CD14-positive monocyte (primary cell): ENCODE results near the gene RTN4R. TPM values are rescaled to one million over a fixed set of nuclear protein-coding genes. Genes with fewer than 3 reads are reported as not detected.
A peak's percentile ranks its signal among the peaks of the same experiment; 100 is the strongest.
"Not testable (repeated sequence)": the region's sequence is repeated elsewhere in the genome, so short reads cannot be mapped to it uniquely, and the experiment has no call there.

ENCODE experiments used
- DNase-seq, 3 donors: peaks; one replicate each; pipeline ENCODE4 v3.0.0-alpha.2; 2011 to 2022
- H2AFZ ChIP-seq: 2 replicates; pipeline ENCODE4 v1.6.0; 2012; ENCODE audit warnings: mild to moderate bottlenecking, low read depth, low read length, inconsistent platforms; ENCODE audit not compliant: insufficient read depth, poor library complexity, severe bottlenecking
- H3K27ac ChIP-seq, 2 donors: 1 replicate in 1 of 2; 2 replicates in 1 of 2; pipeline ENCODE4 v1.5.1; 2012 to 2013; ENCODE audit warnings: low read length in 2 of 2, control low read depth in 1 of 2, inconsistent platforms in 1 of 2, low read depth in 1 of 2, mild to moderate bottlenecking in 1 of 2
- H3K27me3 ChIP-seq, 2 donors: one replicate each; pipeline versions ENCODE4 v1.6.0 to v1.6.1; 2011 to 2013; ENCODE audit warnings: low read length in 2 of 2; ENCODE audit not compliant: control insufficient read depth in 2 of 2, insufficient read depth in 2 of 2
- H3K36me3 ChIP-seq, 2 donors: replicated peaks in 1 of 2; 1 replicate in 1 of 2; 2 replicates in 1 of 2; pipeline versions ENCODE4 v1.5.1 to v1.6.1; 2012 to 2013; ENCODE audit warnings: low read length in 2 of 2, control low read depth in 1 of 2, inconsistent platforms in 1 of 2, mild to moderate bottlenecking in 1 of 2; ENCODE audit not compliant: insufficient read depth in 2 of 2, control insufficient read depth in 1 of 2
- H3K4me1 ChIP-seq, 2 donors: 1 replicate in 1 of 2; 2 replicates in 1 of 2; pipeline versions ENCODE4 v1.5.1 to v1.6.1; 2012 to 2013; ENCODE audit warnings: low read length in 2 of 2, control low read depth in 1 of 2, inconsistent platforms in 1 of 2, mild to moderate bottlenecking in 1 of 2, moderate library complexity in 1 of 2; ENCODE audit not compliant: insufficient read depth in 2 of 2, control insufficient read depth in 1 of 2
- H3K4me2 ChIP-seq: replicated peaks from 2 replicates; pipeline ENCODE3; 2012; ENCODE audit warnings: low read length, moderate library complexity, mild to moderate bottlenecking; ENCODE audit not compliant: poor library complexity, severe bottlenecking; ENCODE audit errors: extremely low read depth
- H3K4me3 ChIP-seq, 3 experiments: fragments of 200-600 bp in 1 of 3; sonication (generic) in 1 of 3; replicated peaks in 1 of 3; 1 replicate in 2 of 3; 2 replicates in 1 of 3; pipeline ENCODE4 v1.5.1; 2011 to 2013; ENCODE audit warnings: low read length in 3 of 3, mild to moderate bottlenecking in 3 of 3, control low read depth in 2 of 3, low read depth in 2 of 3, inconsistent platforms in 1 of 3, moderate library complexity in 1 of 3
- H3K79me2 ChIP-seq: 2 replicates; pipeline ENCODE4 v1.6.0; 2012; ENCODE audit warnings: mild to moderate bottlenecking, control low read depth, inconsistent platforms, low read length, moderate library complexity; ENCODE audit not compliant: insufficient read depth
- H3K9ac ChIP-seq: 2 replicates; pipeline ENCODE4 v1.6.0; 2017; ENCODE audit warnings: low read length, mild to moderate bottlenecking; ENCODE audit not compliant: insufficient read depth, poor library complexity, severe bottlenecking
- H3K9me3 ChIP-seq, 2 donors: replicated peaks in 1 of 2; 1 replicate in 1 of 2; 2 replicates in 1 of 2; pipeline versions ENCODE4 v1.5.1 to v1.6.1; 2012 to 2013; ENCODE audit warnings: low read length in 2 of 2, control low read depth in 1 of 2; ENCODE audit not compliant: control insufficient read depth in 1 of 2, insufficient read depth in 1 of 2
- H4K20me1 ChIP-seq: 2 replicates; pipeline ENCODE4 v1.6.0; 2012; ENCODE audit warnings: mild to moderate bottlenecking, low read length, control low read depth, moderate library complexity; ENCODE audit not compliant: insufficient read depth
- H3K27ac Mint-ChIP-seq, 7 donors: one replicate each; pipeline ENCODE4 v1.8.0; 2020; ENCODE audit warnings: mild to moderate bottlenecking in 7 of 7, mixed read lengths in 7 of 7, moderate library complexity in 6 of 7, inconsistent platforms in 2 of 7
- H3K27me3 Mint-ChIP-seq, 3 donors: one replicate each; pipeline ENCODE4 v1.8.0; 2021 to 2022; ENCODE audit warnings: low read depth in 3 of 3, mild to moderate bottlenecking in 3 of 3, mixed read lengths in 3 of 3, moderate library complexity in 3 of 3, inconsistent platforms in 1 of 3
- H3K36me3 Mint-ChIP-seq, 2 donors: one replicate each; pipeline ENCODE4 v1.8.0; 2020; ENCODE audit warnings: mixed read lengths in 2 of 2, inconsistent platforms in 1 of 2, mild to moderate bottlenecking in 1 of 2
- H3K4me1 Mint-ChIP-seq: one replicate; pipeline ENCODE4 v1.8.0; 2020; ENCODE audit warnings: mild to moderate bottlenecking, mixed read lengths
- H3K4me3 Mint-ChIP-seq, 2 donors: one replicate each; pipeline ENCODE4 v1.8.0; 2020; ENCODE audit warnings: mild to moderate bottlenecking in 2 of 2, mixed read lengths in 2 of 2, moderate library complexity in 1 of 2
- H3K9me3 Mint-ChIP-seq, 7 donors: one replicate each; pipeline ENCODE4 v1.8.0; 2020 to 2022; ENCODE audit warnings: mixed read lengths in 7 of 7, mild to moderate bottlenecking in 6 of 7, moderate library complexity in 6 of 7, inconsistent platforms in 2 of 7
- WGBS: methylation state at CpG from one replicate; pipeline ENCODE4 v1.1.5; 2013; ENCODE audit warnings: missing lambda C conversion rate; ENCODE audit not compliant: insufficient coverage; 5-methylcytosine and 5-hydroxymethylcytosine counted together
- intact Hi-C, 2 donors: fragments of 100-400 bp; cut with micrococcal nuclease; formaldehyde crosslinking; loops; one replicate each; pipeline versions ENCODE4 v1.15.0 to v1.15.1; 2023
- polyA plus RNA-seq, 3 donors: library from polyadenylated mRNA; depleted of rRNA in 1 of 3; unstranded in 2 of 3; stranded (reverse) in 1 of 3; fragments of 300-500 nt in 2 of 3; fragments of >200 nt in 1 of 3; fragmentation: Illumina TruSeq in 2 of 3; gene quantifications; 1 replicate in 2 of 3; 2 replicates in 1 of 3; pipeline ENCODE4 v1.2.3, GENCODE V29; 2012 to 2021
- TF ChIP-seq, protein P1 (sequence below): fragments of 200-600 bp; IDR thresholded peaks from one replicate; pipeline ENCODE4 v1.8.0; 2022; ENCODE audit warnings: antibody characterized with exemption, mild to moderate bottlenecking

Gene RTN4R
- polyA plus RNA-seq, 3 donors: not detected

DNA sequence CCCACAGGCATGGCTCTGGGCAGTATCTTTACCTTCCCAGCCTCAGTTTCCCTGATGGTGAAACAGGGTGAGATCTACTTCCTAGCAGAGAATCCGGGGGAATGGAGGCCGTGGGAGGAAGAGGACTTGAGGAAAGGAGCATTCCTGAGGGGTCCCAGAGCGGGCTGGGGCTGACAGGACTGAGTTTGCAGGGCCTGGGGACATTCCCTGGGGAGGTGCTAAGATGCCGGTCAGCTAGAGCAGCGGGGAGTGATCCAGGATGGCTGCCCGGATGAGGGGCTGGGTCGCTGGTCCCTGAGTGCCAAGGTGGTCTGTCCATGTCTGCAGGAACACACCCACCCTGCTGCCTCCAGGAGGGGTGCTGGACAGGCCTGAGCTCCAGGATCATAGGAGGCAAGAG is 8.3 kb upstream of the RTN4R start:
- 91% methylated on average over 7 of the region's 7 CpGs for WGBS
- H3K4me3 Mint-ChIP-seq: no peak overlapping the region
- TF ChIP-seq, protein P1, sequence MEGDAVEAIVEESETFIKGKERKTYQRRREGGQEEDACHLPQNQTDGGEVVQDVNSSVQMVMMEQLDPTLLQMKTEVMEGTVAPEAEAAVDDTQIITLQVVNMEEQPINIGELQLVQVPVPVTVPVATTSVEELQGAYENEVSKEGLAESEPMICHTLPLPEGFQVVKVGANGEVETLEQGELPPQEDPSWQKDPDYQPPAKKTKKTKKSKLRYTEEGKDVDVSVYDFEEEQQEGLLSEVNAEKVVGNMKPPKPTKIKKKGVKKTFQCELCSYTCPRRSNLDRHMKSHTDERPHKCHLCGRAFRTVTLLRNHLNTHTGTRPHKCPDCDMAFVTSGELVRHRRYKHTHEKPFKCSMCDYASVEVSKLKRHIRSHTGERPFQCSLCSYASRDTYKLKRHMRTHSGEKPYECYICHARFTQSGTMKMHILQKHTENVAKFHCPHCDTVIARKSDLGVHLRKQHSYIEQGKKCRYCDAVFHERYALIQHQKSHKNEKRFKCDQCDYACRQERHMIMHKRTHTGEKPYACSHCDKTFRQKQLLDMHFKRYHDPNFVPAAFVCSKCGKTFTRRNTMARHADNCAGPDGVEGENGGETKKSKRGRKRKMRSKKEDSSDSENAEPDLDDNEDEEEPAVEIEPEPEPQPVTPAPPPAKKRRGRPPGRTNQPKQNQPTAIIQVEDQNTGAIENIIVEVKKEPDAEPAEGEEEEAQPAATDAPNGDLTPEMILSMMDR: no peak
- DNase-seq: no peak
- Histone ChIP-seq H3K4me3 (no peak overlapping the region), H3K9me3 (no peaks in the 10 kb centered on the region), H3K4me2 (no peak overlapping the region), H3K27ac (no peak overlapping the region), H4K20me1 (no peaks in the 10 kb centered on the region), H2AFZ (no peak overlapping the region), H3K27me3 (no peaks in the 10 kb centered on the region), H3K36me3 (no peaks in the 10 kb centered on the region), H3K79me2 (no peaks in the 10 kb centered on the region), H3K9ac (no peak overlapping the region), H3K4me1 (no peaks in the 10 kb centered on the region)
- no peaks in the 10 kb centered on the region for H3K27me3 Mint-ChIP-seq
- intact Hi-C loops: loop anchor here in 1 of 2 donors (10.0 kb wide), 1 partner anchor 1312 kb away; no protein-coding TSS in a partner anchor
- H3K9me3 Mint-ChIP-seq: no peaks in the 10 kb centered on the region
- no peak overlapping the region for H3K27ac Mint-ChIP-seq
- H3K4me1 Mint-ChIP-seq: no peaks in the 10 kb centered on the region
- no peaks in the 10 kb centered on the region for H3K36me3 Mint-ChIP-seq

DNA sequence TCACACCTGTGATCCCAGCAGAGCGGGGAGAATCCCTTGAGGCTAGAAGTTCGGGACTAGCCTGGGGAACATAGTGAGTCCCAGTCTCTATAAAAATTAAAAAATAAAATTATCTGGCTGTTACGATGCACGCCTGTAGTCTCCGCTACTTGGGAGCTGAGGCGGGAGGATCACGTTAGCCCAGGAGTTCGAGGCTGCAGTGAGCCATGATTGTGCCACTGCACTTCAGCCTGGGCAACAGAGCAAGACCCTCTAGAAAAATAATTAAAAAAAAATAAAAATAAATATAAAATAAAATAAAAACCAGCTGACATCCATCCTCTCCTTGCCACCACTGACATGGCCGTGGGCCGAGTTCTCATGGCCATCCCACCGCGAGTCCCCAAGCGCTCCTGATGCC is 7.7 kb upstream of the RTN4R start:
- Mint-ChIP-seq H3K4me1 (no peaks in the 10 kb centered on the region), H3K9me3 (no peaks in the 10 kb centered on the region), H3K27ac (peak overlapping the region in 1 of 7 donors; percentile 25), H3K27me3 (no peaks in the 10 kb centered on the region), H3K4me3 (no peak overlapping the region), H3K36me3 (no peaks in the 10 kb centered on the region)
- TF ChIP-seq, protein P1: no peak
- Histone ChIP-seq H3K9ac (no peak overlapping the region), H3K79me2 (no peaks in the 10 kb centered on the region), H3K27me3 (no peaks in the 10 kb centered on the region), H3K9me3 (no peaks in the 10 kb centered on the region), H3K36me3 (no peaks in the 10 kb centered on the region), H4K20me1 (no peaks in the 10 kb centered on the region), H3K4me1 (no peaks in the 10 kb centered on the region), H2AFZ (no peak overlapping the region), H3K4me2 (no peak overlapping the region), H3K4me3 (no peak overlapping the region), H3K27ac (no peak overlapping the region)
- intact Hi-C loops: loop anchor here in 1 of 2 donors (10.0 kb wide), 1 partner anchor 1311 kb away; no protein-coding TSS in a partner anchor
- DNase-seq: no peak
- WGBS: 93% methylated on average over 4 of the region's 13 CpGs

DNA sequence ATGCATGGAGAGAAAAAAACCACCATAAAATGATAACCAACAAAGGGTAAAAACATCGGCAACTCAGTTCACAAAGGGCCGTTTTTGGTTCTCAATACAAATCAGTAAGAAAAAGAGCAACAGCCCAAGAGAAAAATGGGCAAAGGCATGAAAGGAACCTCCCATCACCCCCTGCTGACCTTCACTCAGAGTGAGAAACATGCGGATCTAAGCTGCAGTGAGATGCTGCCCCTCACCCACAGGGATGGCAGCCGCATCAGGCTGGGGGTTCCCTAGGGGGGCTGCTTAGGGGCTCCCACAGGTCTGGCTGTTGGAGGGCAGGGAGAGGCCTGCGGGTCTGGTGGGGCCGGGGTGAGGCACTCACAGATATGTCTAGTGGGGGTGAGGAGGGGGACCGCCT is 7.2 kb upstream of the RTN4R start:
- not testable (repeated sequence) for H3K9me3 ChIP-seq, H3K9me3 Mint-ChIP-seq, H3K27me3 ChIP-seq, H3K4me3 Mint-ChIP-seq, H3K79me2 ChIP-seq, DNase-seq, H3K27ac ChIP-seq, H3K4me2 ChIP-seq, H2AFZ ChIP-seq, H3K4me1 ChIP-seq, H3K4me3 ChIP-seq, H3K27ac Mint-ChIP-seq, H3K36me3 ChIP-seq, H3K4me1 Mint-ChIP-seq, H3K27me3 Mint-ChIP-seq, H3K36me3 Mint-ChIP-seq, H3K9ac ChIP-seq, H4K20me1 ChIP-seq
- intact Hi-C loops: loop anchor here in 1 of 2 donors (10.0 kb wide), 1 partner anchor 1311 kb away; no protein-coding TSS in a partner anchor
- no CpG with 5 or more reads among the region's 7 CpGs for WGBS
